ENCODE measurements around the gene PHOX2B.
"Not testable (repeated sequence)": the region's sequence is repeated elsewhere in the genome, so short reads cannot be mapped to it uniquely, and the experiment has no call there.

The PHOX2B gene

DNA sequence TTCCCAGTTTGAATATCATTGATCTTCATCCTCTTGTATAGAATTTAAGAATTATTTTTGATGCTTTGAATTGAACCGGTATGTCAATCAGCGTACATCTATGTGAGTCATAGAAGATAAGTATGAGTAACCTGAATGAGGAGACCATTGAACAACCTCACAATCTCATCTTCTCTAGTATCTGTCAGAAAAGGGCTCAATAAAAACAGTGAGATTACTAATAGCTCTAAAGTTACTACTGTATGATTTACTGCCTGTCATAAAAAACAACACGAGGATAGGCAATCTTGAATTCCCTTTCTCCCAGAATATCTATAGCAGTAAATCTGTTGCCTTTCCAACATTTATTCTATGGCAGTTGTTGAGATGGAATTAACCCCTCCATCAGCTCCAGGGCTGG lies 36.1 kb downstream of the PHOX2B start:
- DNase-seq (ENCODE audit: low read depth in 2 of 2) = no peak

DNA sequence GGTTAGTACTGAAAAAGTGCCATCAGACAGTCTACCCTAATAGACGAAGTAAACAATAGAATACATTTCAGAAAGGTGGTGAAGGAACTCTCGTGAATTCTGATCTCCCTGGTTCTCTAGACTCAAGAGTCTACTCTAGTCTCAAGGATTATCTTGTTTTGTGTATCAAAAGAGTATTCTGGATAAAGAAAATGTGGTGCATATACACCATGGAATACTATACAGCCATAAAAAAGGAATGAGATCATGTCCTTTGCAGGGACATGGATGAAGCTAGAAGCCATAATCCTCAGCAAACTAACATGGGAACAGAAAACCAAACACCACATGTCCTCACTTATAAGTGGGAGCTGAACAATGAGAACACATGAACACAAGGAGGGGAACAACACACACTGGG lies 36.9 kb downstream of the PHOX2B start:
- not testable (repeated sequence) for DNase-seq (ENCODE audit: low read depth in 2 of 2)

DNA sequence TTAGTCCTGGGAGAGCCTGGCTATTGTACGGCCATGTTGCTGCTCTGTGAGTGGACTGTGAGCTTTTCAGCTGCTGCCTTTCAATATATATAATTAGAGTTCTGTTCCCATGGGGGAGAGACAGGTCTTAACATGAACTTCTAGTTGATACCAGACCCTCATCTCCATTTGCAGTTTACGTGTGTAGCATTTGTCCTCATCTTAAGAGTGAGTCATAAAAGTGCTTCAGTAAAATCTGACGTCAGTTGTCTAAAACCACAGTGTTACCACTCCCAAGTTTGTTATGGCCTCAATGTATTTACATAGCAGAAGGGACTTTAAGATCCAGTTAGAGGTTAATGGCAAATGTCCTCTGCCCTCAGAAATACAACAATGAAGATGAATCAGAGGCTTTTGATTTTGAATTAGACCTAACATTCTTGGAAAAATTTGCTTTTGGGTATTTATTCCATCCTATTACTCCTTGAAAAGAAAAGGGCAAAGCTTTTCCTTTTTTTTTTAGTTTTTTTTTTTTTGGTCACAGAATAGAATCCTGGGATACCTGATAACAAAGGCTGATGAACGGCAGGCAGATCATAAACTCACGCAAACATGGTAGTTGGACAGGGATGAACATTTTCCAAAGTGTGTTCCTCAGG lies 38.6 kb downstream of the PHOX2B start:
- DNase-seq (ENCODE audit: low read depth in 2 of 2) = no peak

DNA sequence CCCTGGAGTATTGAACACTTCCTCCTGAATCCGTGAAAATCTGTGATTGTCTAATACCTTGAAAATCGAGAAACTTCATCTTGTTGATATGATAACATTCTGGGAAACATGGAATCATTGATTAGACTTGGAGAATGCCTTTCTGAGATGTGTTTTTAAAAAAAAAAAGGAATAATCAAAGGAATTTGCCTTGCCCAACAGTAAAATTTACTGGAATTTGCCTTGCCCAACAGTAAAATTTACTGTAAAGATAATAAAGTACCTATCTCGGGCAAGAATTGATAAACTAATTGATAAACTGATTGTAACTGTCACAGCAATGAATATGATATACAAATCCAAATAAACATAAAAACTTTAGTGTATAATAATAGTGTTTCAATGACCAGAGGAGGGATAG lies 44.7 kb downstream of the PHOX2B start:
- no peak for DNase-seq (ENCODE audit: low read depth in 2 of 2)

DNA sequence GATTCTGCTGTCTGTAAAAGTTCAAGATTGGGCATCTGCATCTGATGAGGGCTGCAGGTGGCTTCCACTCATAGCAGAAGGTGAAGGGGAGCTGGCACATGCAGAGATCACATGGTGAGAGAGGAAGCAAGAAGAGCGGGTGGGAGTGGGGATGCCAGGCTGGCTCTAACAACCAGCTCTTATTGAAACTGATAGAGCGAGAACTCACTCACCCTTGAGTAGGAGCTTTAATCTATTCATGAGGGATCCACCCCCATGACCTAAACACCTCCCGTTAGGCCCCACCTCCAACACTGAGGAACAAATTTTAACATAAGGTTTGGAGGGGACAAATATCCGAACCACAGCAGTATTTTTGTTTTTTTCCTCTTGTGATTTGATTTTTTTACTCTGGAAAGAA lies 45.8 kb downstream of the PHOX2B start:
- DNase-seq (ENCODE audit: low read depth in 2 of 2) = no peak

DNA sequence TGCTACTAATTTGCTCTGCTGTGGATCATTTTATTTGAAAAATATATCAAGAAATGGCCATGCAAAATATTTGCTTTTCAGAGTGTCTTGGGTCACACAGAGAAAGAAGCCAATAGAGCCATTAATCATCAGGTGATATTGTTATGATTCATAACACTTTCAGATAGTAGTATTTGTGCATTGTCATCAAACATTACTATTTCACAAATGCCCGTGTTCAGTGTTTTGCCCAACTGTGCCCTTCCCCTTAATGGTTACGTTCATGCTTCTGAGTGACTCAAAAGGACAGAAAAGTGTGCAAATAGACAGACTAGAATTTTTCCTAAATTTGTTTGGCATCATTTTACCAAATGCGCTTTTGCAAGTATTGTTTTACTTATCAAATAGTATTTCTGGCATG lies 46.5 kb downstream of the PHOX2B start:
- DNase-seq (ENCODE audit: low read depth in 2 of 2) = no peak

DNA sequence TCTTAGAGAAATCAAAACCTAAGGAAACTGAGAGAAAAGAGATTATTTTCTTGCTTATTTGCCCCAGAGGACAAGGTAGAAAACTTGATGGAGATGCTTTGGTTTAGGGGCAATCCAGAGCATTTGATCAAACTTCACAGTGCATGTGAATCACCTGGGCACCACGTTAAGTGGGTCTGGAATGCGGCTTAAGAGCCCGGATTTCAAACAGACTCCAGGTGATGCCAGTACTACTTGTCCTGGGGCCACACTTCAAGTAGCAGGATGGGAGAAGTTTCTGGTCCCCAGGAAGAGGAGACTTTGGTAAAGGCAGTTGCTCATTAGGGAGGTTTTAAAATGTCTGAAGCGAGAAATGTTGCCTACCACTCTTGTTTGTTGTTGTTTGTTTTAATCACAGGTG lies 51.8 kb downstream of the PHOX2B start:
- no peak for DNase-seq (ENCODE audit: low read depth in 2 of 2)

DNA sequence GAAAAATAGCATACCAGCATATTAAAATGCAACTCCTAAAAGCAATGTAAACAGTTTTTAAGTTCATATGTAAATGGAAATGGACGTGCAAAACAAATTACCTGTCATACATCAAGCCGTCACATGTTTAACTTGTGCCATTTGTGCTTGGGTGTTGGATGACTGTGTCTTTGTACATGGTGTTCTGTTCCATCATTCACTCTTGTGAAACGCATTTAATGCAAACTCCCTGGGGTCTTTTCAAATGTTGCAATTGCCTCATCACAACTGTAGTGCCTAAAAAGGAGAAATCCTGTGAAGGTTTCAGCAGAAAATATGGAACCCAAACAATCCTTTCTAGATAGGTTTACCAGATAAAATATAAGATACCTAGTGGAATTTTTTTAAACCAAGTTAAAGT lies 52.4 kb downstream of the PHOX2B start:
- no peak for DNase-seq (ENCODE audit: low read depth in 2 of 2)

Measured in stimulated activated CD8-positive, alpha-beta memory T cell treated with anti-CD3 and anti-CD28 coated beads, Interleukin-15, amount 100 ng/mL, for 4 hours (primary cell).